K562 (cell line): ENCODE data around the gene CD40. TPM values are rescaled to one million over a fixed set of nuclear protein-coding genes. Genes with fewer than 3 reads are reported as not detected.

ENCODE experiments used
- ATAC-seq: fragments of 200-7000 bp; cut with Tn5 transposase; 3 replicates; pipeline ENCODE4 v1.9.1; 2020; ENCODE audit warnings: moderate library complexity
- BruUV-seq: library from RNA; stranded (reverse); fragments of 400-500 nt; replicated peaks from 2 replicates; lab custom pipeline; 2021; lab: Mats Ljungman, UMichigan
- CTCF ChIA-PET: fragments of 300-600 bp; formaldehyde crosslinking; extraction: SDS; loops from one replicate; lab custom pipeline; 2021; ENCODE audit warnings: low intra/inter-chr PET ratio; lab: Yijun Ruan, JAX
- POLR2A ChIA-PET: fragments of 300-600, 350-650 bp; sonication (Branson Sonifier 250); formaldehyde crosslinking; extraction: SDS; loops from one replicate; lab custom pipeline; 2021; ENCODE audit warnings: antibody characterized with exemption, inconsistent platforms; lab: Yijun Ruan, JAX
- DNase-seq, 4 experiments: peaks; one replicate each; pipeline versions ENCODE4 v3.0.0 to v3.0.0-alpha.2; 2011 to 2018; ENCODE audit warnings: low spot score in 3 of 4, mixed read lengths in 3 of 4; ENCODE audit errors: extremely low read depth in 1 of 4
- FAIRE-seq: peaks from 2 replicates; lab custom pipeline; 2011; peaks lifted over from hg19 to GRCh38; lab: Jason Lieb, UNC
- H2AFZ ChIP-seq: 2 replicates; pipeline ENCODE4 v1.6.0; 2011; ENCODE audit warnings: low read depth, low read length, control low read depth, inconsistent platforms
- H3K27ac ChIP-seq: fragments of 200-600 bp; 3 replicates; pipeline ENCODE4 v1.8.0; 2011; ENCODE audit warnings: low read depth, mild to moderate bottlenecking, control low read depth, inconsistent platforms, low read length, moderate library complexity, mixed read lengths; ENCODE audit errors: extremely low read depth
- H3K27me3 ChIP-seq, 2 experiments: fragments of 300-600 bp in 1 of 2; 2 replicates in 1 of 2; 3 replicates in 1 of 2; pipeline versions ENCODE4 v1.6.0 to v1.8.0; 2011; ENCODE audit warnings: inconsistent platforms in 2 of 2, low read length in 2 of 2, mild to moderate bottlenecking in 1 of 2, mixed read lengths in 1 of 2, moderate library complexity in 1 of 2; ENCODE audit not compliant: control insufficient read depth in 2 of 2, insufficient read depth in 2 of 2
- H3K36me3 ChIP-seq: fragments of 300-600 bp; 3 replicates; pipeline ENCODE4 v1.8.0; 2011; ENCODE audit warnings: mild to moderate bottlenecking, low read length, inconsistent platforms; ENCODE audit not compliant: control insufficient read depth, insufficient read depth
- H3K4me1 ChIP-seq, 2 experiments: fragments of 200-600 bp in 1 of 2; replicated peaks in 1 of 2; 2 replicates in 1 of 2; 3 replicates in 1 of 2; pipeline versions ENCODE4 v1.5.1 to v1.8.0; 2011; ENCODE audit warnings: inconsistent platforms in 2 of 2, low read length in 2 of 2, mild to moderate bottlenecking in 1 of 2, mixed read lengths in 1 of 2, moderate library complexity in 1 of 2; ENCODE audit not compliant: control insufficient read depth in 2 of 2, insufficient read depth in 2 of 2
- H3K4me2 ChIP-seq: 2 replicates; pipeline ENCODE4 v1.6.1; 2011; ENCODE audit warnings: low read length, control low read depth, inconsistent platforms, mixed read lengths; ENCODE audit not compliant: insufficient read depth
- H3K4me3 ChIP-seq: fragments of 200-600 bp; sonication (generic), shearing (Covaris generic); 2 replicates; pipeline ENCODE4 v1.5.1; 2016; ENCODE audit warnings: control low read depth, inconsistent platforms
- H3K79me2 ChIP-seq: fragments of 200-600 bp; 3 replicates; pipeline ENCODE4 v1.8.0; 2011; ENCODE audit warnings: low read length, inconsistent platforms; ENCODE audit not compliant: control insufficient read depth, insufficient read depth
- H3K9ac ChIP-seq, 2 experiments: 2 replicates each; pipeline versions ENCODE4 v1.6.0 to v1.6.1; 2011; ENCODE audit warnings: low read depth in 2 of 2, low read length in 2 of 2, control low read depth in 1 of 2, inconsistent platforms in 1 of 2, mild to moderate bottlenecking in 1 of 2, mixed read lengths in 1 of 2; ENCODE audit not compliant: insufficient read depth in 1 of 2
- H3K9me1 ChIP-seq: one replicate; pipeline ENCODE4 v1.6.0; 2011; ENCODE audit warnings: inconsistent platforms, mild to moderate bottlenecking, low read length, moderate library complexity; ENCODE audit not compliant: control insufficient read depth, insufficient read depth
- H3K9me3 ChIP-seq: replicated peaks from 2 replicates; pipeline ENCODE4 v1.5.1; 2011; ENCODE audit warnings: low read depth, low read length, inconsistent platforms; ENCODE audit not compliant: control insufficient read depth, insufficient read depth
- H4K20me1 ChIP-seq: replicated peaks from 2 replicates; pipeline ENCODE4 v1.6.1; 2011; ENCODE audit warnings: low read length, inconsistent platforms, mixed read lengths; ENCODE audit not compliant: control insufficient read depth, insufficient read depth
- LCOR ChIP-seq: sonication (generic); formaldehyde crosslinking; IDR thresholded peaks from 2 replicates; pipeline ENCODE4 v1.8.0; 2022; ENCODE audit warnings: mild to moderate bottlenecking, missing genetic modification reagents
- NCOR1 ChIP-seq: fragments of 450-650 bp; IDR thresholded peaks from 2 replicates; pipeline ENCODE4 v1.6.1; 2016; ENCODE audit warnings: mild to moderate bottlenecking, moderate library complexity
- PHB2 ChIP-seq: fragments of 450-650 bp; IDR thresholded peaks from 2 replicates; pipeline ENCODE4 v1.6.1; 2017; ENCODE audit warnings: low read depth
- SRF ChIP-seq, 2 experiments: fragments of 250-450, 450-650 bp in 1 of 2; sonication (Bioruptor Pico) in 1 of 2; sonication (generic) in 1 of 2; formaldehyde crosslinking; IDR thresholded peaks; 2 replicates each; pipeline versions ENCODE4 v1.5.0 to v1.5.1; 2020 to 2022; ENCODE audit warnings: mild to moderate bottlenecking in 1 of 2, missing genetic modification reagents in 1 of 2
- U2AF1 ChIP-seq: fragments of 200-400 bp; formaldehyde crosslinking; optimal IDR thresholded peaks from 2 replicates; pipeline ENCODE3; 2017; ENCODE audit warnings: mild to moderate bottlenecking, low read depth, low read length, moderate library complexity
- ZNF274 ChIP-seq: IDR thresholded peaks from 2 replicates; pipeline ENCODE4 v1.6.1; 2011; ENCODE audit warnings: low read depth, mild to moderate bottlenecking, low read length, moderate library complexity, borderline replicate concordance
- WGBS: fragments of 100-300 bp; shearing (Covaris generic); methylation state at CpG from one replicate; pipeline ENCODE4 v1.1.6; 2016; ENCODE audit warnings: low coverage, mixed read lengths; ENCODE audit not compliant: insufficient coverage; ENCODE audit errors: missing lambda C conversion rate; 5-methylcytosine and 5-hydroxymethylcytosine counted together
- in situ Hi-C: fragments of 300-500 bp; cut with MboI; formaldehyde crosslinking; loops from 4 replicates; pipeline ENCODE4 v1.15.0; 2018; ENCODE audit warnings: inconsistent platforms, mixed read lengths
- intact Hi-C: fragments of 100-400 bp; cut with micrococcal nuclease; formaldehyde crosslinking; loops from 2 replicates; pipeline ENCODE4 v1.14.2; 2022
- polyA plus RNA-seq, 8 experiments: library from polyadenylated mRNA; depleted of rRNA in 4 of 8; stranded (reverse) in 5 of 8; unstranded in 3 of 8; fragments of >200 nt; fragmentation: Nextera tagmentation in 2 of 8; fragmentation: Illumina TruSeq in 1 of 8; extraction: Ambion mirVana in 2 of 8; extraction: Trizol in 1 of 8; gene quantifications; 2 replicates each; pipeline versions ENCODE4 v1.2.1 to v1.2.3, GENCODE V29; 2011 to 2014; ENCODE audit warnings: inconsistent platforms in 1 of 8, missing spikeins in 1 of 8
- total RNA-seq, 7 experiments: library from RNA; depleted of rRNA in 6 of 7; stranded (reverse); fragments of >200 nt in 6 of 7; fragmentation: Illumina TruSeq in 2 of 7; extraction: Trizol in 2 of 7; gene quantifications; 2 replicates each; pipeline versions ENCODE4 v1.2.1 to v1.2.3, GENCODE V29; 2011 to 2021; ENCODE audit warnings: low replicate concordance in 1 of 7
- TF ChIP-seq, protein P1 (sequence below): fragments of 450-650 bp; IDR thresholded peaks from 2 replicates; pipeline ENCODE4 v1.6.1; 2016; ENCODE audit warnings: mild to moderate bottlenecking
- TF ChIP-seq, protein P2 (sequence below), 3 experiments: IDR thresholded peaks in 2 of 3; conservative IDR thresholded peaks in 1 of 3; 2 replicates each; pipeline ENCODE4 v1.5.1; 2011 to 2012; ENCODE audit warnings: low read length in 3 of 3, mild to moderate bottlenecking in 3 of 3, control low read depth in 2 of 3, improper control_type of control experiment in 1 of 3, inconsistent platforms in 1 of 3, low read depth in 1 of 3, mixed read lengths in 1 of 3, moderate library complexity in 1 of 3; ENCODE audit not compliant: insufficient read depth in 2 of 3

The CD40 gene
- total and polyA plus RNA-seq, 9 of the 15 experiments (the other 6 are each of a cell fraction or from before 2014, with no cell fraction given) = 0.76 to 3.7 (median 1.6) TPM

DNA sequence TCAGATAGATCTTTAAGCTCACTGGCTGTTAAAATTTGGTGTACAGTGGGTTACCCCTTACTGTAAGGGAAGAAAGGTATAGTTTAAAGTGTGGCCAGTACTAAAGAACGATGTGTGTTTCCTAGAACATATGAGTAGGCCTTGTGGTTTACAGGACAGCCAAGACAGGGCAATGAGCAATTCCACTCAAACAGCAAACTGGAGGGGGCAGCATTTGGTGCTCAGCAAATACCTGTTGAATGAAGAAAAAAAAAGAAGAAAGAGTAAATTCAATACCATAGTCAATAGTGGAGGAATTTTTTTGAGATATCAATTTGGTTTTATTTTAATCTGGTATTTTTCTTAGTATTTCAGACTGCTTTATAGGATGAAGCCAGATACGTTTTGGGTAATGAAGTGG lies 24.6 kb upstream of the CD40 start:
- FAIRE-seq = no peak
- Histone ChIP-seq H4K20me1 (peaks cover 5% of the 10 kb centered on the region; the same call in 1 of the 2 replicates), H2AFZ (no peak overlapping the region), H3K27me3 (peaks cover 5 to 9% of the 10 kb centered on the region in 2 experiments; a peak in 3 of 5 replicates), H3K9me3 (no peaks in the 10 kb centered on the region), H3K9me1 (no peaks in the 10 kb centered on the region), H3K4me2 (no peak overlapping the region), H3K4me1 (peaks cover under 1 to 8% of the 10 kb centered on the region in 2 experiments; a peak in 2 of 5 replicates), H3K36me3 (no peaks in the 10 kb centered on the region), H3K27ac (no peak overlapping the region), H3K9ac (no peak overlapping the region), H3K4me3 (no peak overlapping the region), H3K79me2 (peaks cover 11% of the 10 kb centered on the region)
- ChIA-PET CTCF (no interaction called here), POLR2A (no interaction called here)
- TF ChIP-seq SRF (CRISPR knock-in tag; IDR thresholded peaks at IDR 0.05) (no peak), U2AF1 (no peak), LCOR (CRISPR knock-in tag) (no peak), PHB2 (no peak), NCOR1 (no peak), ZNF274 (no peak)
- TF ChIP-seq, protein P1, sequence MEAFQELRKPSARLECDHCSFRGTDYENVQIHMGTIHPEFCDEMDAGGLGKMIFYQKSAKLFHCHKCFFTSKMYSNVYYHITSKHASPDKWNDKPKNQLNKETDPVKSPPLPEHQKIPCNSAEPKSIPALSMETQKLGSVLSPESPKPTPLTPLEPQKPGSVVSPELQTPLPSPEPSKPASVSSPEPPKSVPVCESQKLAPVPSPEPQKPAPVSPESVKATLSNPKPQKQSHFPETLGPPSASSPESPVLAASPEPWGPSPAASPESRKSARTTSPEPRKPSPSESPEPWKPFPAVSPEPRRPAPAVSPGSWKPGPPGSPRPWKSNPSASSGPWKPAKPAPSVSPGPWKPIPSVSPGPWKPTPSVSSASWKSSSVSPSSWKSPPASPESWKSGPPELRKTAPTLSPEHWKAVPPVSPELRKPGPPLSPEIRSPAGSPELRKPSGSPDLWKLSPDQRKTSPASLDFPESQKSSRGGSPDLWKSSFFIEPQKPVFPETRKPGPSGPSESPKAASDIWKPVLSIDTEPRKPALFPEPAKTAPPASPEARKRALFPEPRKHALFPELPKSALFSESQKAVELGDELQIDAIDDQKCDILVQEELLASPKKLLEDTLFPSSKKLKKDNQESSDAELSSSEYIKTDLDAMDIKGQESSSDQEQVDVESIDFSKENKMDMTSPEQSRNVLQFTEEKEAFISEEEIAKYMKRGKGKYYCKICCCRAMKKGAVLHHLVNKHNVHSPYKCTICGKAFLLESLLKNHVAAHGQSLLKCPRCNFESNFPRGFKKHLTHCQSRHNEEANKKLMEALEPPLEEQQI = no peak
- TF ChIP-seq, protein P2, sequence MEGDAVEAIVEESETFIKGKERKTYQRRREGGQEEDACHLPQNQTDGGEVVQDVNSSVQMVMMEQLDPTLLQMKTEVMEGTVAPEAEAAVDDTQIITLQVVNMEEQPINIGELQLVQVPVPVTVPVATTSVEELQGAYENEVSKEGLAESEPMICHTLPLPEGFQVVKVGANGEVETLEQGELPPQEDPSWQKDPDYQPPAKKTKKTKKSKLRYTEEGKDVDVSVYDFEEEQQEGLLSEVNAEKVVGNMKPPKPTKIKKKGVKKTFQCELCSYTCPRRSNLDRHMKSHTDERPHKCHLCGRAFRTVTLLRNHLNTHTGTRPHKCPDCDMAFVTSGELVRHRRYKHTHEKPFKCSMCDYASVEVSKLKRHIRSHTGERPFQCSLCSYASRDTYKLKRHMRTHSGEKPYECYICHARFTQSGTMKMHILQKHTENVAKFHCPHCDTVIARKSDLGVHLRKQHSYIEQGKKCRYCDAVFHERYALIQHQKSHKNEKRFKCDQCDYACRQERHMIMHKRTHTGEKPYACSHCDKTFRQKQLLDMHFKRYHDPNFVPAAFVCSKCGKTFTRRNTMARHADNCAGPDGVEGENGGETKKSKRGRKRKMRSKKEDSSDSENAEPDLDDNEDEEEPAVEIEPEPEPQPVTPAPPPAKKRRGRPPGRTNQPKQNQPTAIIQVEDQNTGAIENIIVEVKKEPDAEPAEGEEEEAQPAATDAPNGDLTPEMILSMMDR (IDR thresholded peaks at IDR 0.05 in 2 of 3, conservative IDR thresholded peaks at IDR 0.05 in 1 of 3; ENCODE audit: insufficient read depth in 2 of 3, low read depth in 1 of 3, low read length in 3 of 3) = peak in 1 of 3 experiments; percentile 13; a peak in 1 of 6 replicates
- 3% methylated on average over 2 of the region's 2 CpGs for WGBS
- no TSS peak for BruUV-seq
- intact Hi-C loops (no loop called here), in situ Hi-C loops (no loop called here)
- DNase-seq = no peak
- ATAC-seq = no peak
